KOPT-K1 (cell line): ENCODE measurements around the gene GABBR1.

Experiments
- H3K27ac ChIP-seq: fragments of 200-600 bp; sonication (generic); 2 replicates; pipeline ENCODE4 v1.5.1; 2016; ENCODE audit warnings: antibody characterized with exemption, mild to moderate bottlenecking, low read depth, low read length; ENCODE audit not compliant: poor library complexity, severe bottlenecking
- H3K36me3 ChIP-seq: fragments of 200-600 bp; sonication (generic); 2 replicates; pipeline ENCODE4 v1.5.1; 2017; ENCODE audit warnings: antibody characterized with exemption, mild to moderate bottlenecking, low read length, moderate library complexity; ENCODE audit not compliant: insufficient read depth
- H3K9me3 ChIP-seq: fragments of 200-600 bp; sonication (generic); 2 replicates; pipeline ENCODE4 v1.5.1; 2017; ENCODE audit warnings: antibody characterized with exemption, low read length, mild to moderate bottlenecking; ENCODE audit not compliant: insufficient read depth, poor library complexity, severe bottlenecking

Gene GABBR1

DNA sequence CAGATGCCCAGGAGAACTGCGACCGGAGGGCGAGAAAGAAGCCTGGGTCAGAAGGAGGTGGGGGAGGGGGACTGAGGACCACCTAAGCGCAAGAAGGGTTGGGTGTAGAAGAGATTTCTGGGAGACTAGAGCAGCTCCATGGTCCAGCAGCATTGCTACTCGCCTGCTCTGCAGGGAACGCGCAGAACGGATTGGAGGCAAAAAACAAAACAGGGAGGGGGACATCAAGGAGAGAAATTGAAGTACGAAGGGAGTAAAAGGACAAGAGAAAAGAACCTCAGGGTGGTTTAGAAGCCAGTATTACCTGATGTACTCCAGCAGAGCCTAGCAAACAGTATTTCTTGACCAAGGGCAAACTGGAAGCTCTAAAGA is 537 bp upstream of the GABBR1 start:
- Histone ChIP-seq H3K9me3 (no peaks in the 10 kb centered on the region), H3K27ac (no peak overlapping the region), H3K36me3 (no peaks in the 10 kb centered on the region)

DNA sequence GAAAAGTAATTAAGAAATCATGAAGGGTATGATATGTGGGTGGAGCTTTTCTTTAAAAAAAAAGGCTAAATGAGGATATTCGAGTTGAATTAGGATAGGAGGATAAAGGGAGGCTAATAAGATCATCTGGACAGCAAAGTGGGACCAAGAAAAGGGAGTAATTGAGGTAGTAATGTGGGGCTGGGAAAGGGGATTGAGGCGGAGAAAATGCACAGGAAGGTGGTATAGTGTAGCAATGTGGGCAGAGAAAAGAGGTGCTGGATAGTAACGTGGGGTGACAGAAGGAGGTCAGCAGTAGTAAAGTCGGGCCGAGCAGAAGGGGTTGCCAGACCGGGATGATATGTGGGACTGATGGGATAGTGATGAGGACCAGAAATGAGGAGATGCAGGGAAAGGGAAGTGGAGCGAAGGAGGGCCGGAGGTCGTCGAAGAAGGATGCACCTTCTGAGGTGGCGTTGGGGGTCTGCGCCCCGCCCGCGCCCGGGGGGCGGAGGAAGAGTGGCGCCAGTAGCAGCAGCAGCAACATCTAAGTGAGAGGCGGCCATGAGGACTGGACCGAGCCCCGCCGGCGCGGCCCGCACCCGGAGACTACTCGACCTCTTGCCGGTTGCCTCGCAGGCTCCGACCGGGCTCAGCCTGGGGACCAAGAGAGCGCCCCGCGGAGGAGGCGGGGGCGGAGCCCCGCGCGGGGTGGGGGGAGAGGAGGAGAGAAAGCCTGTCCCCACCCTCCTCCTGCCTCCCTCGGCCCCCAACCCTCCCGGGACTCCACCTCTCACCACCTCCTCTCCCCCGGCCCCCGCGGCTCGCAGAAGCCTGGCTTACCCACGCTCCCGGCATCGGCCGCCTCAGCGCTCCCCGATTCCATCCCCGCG is 887 bp downstream of the GABBR1 start:
- Histone ChIP-seq H3K9me3 (no peaks in the 10 kb centered on the region), H3K27ac (peak overlapping the region; percentile 21), H3K36me3 (no peaks in the 10 kb centered on the region)

- no peak overlapping the region for H3K27ac ChIP-seq
- H3K9me3 ChIP-seq: no peaks in the 10 kb centered on the region
- no peaks in the 10 kb centered on the region for H3K36me3 ChIP-seq
These were observed 1.7 kb downstream of the GABBR1 start for GRCh38 chr6:29631209-29631810.

DNA sequence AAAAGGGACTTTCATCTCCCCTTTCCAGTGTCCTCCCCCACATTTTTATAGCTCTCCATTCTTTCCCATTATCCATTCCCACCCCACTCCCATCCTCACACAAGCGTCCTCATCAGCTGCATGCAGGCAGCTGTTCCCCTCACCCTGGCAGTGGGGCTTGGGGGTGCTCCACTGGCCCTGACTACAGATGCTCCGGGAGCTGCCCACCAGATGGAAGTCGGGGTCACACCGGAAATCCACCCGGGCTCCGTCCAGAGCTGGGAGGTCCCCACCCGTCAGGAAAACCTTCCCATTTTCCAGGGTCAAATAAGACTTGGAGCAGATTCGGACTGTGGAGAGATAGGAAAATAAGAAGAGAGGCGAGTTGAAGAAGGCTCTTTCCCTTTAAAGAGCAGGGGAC is 2.7 kb downstream of the GABBR1 start:
- Histone ChIP-seq H3K9me3 (no peaks in the 10 kb centered on the region), H3K27ac (no peak overlapping the region), H3K36me3 (no peaks in the 10 kb centered on the region)

GRCh38 chr6:29629571-29629970 is 3.4 kb downstream of the GABBR1 start:
- Histone ChIP-seq H3K9me3 (no peaks in the 10 kb centered on the region), H3K27ac (no peak overlapping the region), H3K36me3 (no peaks in the 10 kb centered on the region)

DNA sequence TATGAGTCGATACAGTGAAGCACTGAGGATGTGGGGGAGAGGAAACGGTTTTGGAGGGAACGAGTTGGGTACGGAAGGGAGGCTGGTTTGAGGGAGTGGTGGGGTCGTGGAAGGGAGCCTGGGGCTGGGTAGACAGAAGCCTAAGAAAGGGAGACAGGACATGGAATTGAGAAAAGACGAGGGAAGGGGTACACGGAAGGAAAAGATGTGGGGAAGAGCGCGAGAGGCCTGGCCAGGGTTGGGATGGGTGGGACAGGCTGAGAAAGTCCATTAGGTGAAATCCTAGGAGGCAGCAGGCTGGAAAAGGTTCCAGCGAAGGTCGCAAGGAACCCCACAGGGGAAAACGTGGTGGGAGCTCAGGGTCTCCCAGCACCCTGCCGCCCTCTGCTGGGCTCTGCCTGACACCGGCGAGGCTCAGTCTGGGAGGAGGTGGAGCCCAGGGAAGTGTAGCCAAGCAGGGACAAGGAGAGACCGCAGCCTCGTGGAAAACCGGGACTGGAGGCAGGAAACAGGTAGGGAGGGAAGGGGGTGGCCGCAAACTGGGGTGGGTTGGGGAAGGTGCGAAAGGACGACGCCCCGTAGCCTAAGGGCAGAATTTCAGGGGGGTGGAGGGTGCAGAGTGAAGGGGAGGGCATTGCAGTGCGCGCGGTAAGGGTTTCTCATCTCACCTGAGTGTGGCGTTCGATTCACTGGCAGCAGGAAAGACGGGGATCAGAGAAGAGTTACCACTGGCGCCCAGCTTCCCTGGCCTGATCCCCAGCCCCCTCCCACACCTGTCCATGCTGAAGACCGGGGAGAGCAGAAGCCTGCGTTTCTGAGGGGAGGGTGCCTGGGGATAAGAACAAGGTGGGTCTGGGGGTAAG is 4.3 kb downstream of the GABBR1 start:
- H3K36me3 ChIP-seq: no peaks in the 10 kb centered on the region
- H3K27ac ChIP-seq: no peak overlapping the region
- H3K9me3 ChIP-seq: no peaks in the 10 kb centered on the region

DNA sequence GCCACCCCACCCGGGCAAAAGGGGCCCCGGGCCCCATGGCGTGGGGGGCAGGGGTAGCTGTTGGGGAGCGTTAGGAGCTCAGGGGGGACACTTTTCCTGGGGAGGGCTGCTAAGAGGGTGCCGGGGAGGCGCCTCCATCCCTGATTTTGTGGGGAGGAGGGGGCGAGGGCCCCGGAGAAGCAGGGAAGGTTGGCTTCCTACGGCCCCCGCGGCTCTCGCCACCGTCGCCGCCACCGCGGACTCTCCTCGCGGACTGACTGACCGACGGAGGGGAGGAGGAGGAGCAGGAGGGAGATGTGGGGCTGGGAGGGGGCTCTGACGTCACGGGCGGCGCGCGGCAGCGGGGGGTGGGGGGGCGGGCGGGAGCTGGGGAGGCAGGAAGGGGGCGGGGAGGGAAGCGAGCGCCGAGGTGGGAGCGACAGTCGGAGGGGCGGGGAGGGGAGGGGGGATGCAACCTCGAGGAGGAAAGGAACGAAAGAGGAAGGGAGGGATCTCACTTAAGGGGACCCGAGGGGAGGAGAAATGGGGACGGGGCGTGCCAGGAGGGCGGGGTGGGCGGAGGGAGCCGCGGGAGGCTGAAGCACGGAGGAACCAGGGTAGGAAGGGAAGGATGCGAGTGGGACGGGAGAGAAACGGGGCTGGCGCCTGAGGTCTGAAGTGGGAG is 5.1 kb downstream of the GABBR1 start:
- H3K36me3 ChIP-seq: no peaks in the 10 kb centered on the region
- no peaks in the 10 kb centered on the region for H3K9me3 ChIP-seq
- H3K27ac ChIP-seq: no peak overlapping the region

- no peak overlapping the region for H3K27ac ChIP-seq
- no peaks in the 10 kb centered on the region for H3K36me3 ChIP-seq
- no peaks in the 10 kb centered on the region for H3K9me3 ChIP-seq
These were observed 5.8 kb downstream of the GABBR1 start for GRCh38 chr6:29626948-29627754.

DNA sequence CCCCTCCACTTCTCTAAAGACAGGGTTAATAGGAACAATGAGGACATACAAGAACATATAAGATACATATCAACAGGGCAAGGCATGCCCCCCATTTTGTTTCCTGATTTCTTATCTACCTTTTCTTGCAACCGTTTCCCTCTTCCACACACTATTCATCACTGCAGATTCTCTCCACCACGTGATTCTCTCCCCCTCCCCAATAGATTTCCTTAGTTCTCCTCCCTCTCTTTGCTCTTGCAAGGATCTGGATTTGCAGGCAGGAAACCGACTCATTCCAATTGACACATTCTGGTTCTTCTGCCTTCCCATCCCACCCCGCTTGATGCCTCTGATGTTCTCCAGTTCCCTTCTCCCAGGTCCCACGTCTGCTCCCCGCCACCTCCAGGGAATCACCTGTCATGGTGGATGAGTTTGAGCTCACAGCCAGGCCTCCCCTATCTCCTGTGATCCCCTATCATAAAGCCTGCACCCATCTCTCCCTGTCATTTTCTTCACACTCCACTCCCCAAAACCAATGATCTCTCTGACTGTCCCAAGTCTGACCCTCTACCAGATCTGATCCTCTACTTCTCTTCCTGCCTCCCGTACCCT is 7.5 kb downstream of the GABBR1 start:
- Histone ChIP-seq H3K27ac (no peak overlapping the region), H3K36me3 (no peaks in the 10 kb centered on the region), H3K9me3 (no peaks in the 10 kb centered on the region)

- Histone ChIP-seq H3K9me3 (no peaks in the 10 kb centered on the region), H3K27ac (no peak overlapping the region), H3K36me3 (no peaks in the 10 kb centered on the region)
These were observed 8.4 kb downstream of the GABBR1 start for GRCh38 chr6:29624520-29624961.

DNA sequence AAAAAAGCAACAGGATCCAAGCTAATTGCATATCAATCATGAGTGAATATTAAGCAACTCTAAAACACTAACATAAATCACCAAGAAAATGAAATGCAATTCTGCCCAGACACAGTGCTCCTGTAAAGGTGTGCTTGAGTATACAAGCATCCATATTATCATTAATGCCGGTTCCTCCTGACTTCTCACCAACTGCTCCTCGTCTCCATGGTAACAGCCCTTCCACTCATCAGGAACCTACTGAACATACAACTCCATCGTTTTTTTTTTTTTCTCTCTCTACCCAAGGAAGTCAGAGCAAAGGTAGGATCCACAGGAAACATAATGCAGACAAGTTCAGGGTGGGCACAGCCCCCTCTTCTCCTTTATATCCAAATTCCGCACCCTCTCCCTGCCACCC is 12.4 kb downstream of the GABBR1 start:
- Histone ChIP-seq H3K36me3 (no peaks in the 10 kb centered on the region), H3K9me3 (no peaks in the 10 kb centered on the region), H3K27ac (no peak overlapping the region)

GRCh38 chr6:29619578-29620160 is 13.3 kb downstream of the GABBR1 start:
- no peaks in the 10 kb centered on the region for H3K36me3 ChIP-seq
- no peak overlapping the region for H3K27ac ChIP-seq
- H3K9me3 ChIP-seq: no peaks in the 10 kb centered on the region

DNA sequence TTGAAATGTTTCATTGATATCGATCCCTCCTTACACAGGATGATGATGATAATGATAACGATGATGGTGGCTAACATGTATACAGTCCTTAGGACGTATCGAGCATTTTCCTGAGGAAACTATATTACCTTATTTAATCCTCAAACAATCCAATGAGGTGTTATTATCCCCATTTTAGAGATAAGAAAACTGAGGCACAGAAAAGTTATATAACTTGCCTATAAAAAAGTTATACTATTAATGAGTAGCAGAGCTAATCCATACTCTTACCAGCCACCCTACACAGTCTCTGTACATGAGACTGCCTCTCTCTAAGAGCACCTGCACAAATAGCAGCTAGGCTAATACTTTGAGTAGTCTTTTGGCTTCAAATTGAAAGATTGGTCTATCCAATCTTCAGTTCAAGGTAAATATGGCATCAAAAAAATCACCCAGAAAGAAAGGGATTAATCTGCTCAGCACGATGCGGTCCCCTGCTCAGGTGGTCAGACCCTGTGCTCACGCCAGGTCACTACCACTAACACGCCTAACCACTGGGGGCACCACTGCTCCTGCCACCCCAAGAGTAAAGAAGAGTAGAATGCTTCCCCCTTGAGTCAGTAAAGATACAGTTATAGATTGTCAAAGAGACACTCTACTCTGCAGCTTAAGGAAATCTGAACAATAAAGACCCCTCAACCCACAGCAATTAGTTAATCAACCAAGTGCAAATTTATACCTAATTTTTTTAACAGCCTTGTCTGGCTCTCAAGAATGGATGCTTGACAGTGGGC is 15.0 kb downstream of the GABBR1 start:
- Histone ChIP-seq H3K27ac (no peak overlapping the region), H3K36me3 (no peaks in the 10 kb centered on the region)

More for the DNA sequence above, 15.0 kb downstream of the GABBR1 start:
- no peaks in the 10 kb centered on the region for H3K9me3 ChIP-seq
